Activated naive CD4-positive, alpha-beta T cell treated with anti-CD3 and anti-CD28 coated beads, Interleukin-2, amount 50 U/mL, for 16 hours (primary cell): ENCODE results near the gene CDKAL1.

Experiments
- DNase-seq: peaks from one replicate; pipeline ENCODE4 v3.0.0-alpha.2; 2020

The CDKAL1 gene

GRCh38 chr6:20684474-20684873 is 150.2 kb downstream of the CDKAL1 start:
- DNase-seq = no peak

DNA sequence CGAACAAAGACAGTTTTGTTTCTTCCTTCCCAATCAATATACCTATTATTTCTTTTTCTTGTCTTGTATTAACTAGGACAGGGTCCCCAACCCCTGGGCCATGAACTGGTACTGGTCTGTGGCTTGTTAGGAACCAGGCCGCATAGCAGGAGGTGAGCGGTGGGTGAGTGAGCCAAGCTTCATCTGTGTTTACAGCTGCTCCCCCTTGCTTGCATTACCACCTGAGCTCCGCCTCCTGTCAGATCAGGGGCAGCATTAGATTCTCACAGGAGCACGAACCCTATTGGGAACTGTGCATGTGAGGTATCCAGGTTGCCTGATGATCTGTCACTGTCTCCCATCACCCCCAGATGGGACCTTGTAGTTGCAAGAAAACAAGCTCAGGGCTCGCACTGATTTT is 151.9 kb downstream of the CDKAL1 start:
- DNase-seq = no peak

DNA sequence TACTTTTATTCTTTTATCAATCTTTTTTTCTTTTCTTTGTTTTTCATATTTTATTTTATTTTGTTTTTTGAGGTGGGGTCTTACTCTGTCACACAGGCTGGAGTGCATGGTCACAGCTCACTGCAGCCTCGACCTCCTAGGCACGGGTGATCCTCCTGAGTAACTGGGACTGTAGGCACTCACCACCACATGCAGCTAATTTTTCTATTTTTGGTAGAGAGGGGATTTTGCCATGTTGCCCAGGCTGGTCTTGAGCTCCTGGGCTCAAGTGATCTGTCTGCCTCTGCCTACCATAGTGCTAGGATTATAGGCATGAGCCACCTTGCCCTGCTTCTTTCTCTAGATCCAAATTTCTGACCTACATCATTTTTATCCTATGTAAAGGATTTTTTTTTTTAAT is 153.2 kb downstream of the CDKAL1 start:
- DNase-seq = no peak

- no peak for DNase-seq
These were observed 154.6 kb downstream of the CDKAL1 start for GRCh38 chr6:20688710-20689500.

- no peak for DNase-seq
These were observed 156.9 kb downstream of the CDKAL1 start for GRCh38 chr6:20691185-20691584.

DNA sequence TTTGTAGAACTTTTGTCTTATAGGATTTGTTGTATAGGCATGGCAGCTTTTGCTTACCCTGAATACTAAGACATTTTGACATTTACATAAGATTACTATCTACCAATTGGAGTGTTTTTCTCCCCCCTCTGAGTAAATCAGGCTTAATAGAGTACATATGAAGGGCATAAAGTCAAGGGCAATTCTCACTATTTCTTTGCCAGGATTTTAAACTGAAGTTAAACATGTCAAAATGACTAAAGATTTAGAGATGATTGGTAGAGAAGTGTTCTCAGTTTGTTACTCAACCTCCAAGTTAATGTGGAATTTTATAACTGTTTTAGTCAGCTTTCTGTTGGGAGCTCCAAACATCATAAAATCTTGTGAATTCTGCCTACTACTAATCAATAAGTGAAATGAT is 157.8 kb downstream of the CDKAL1 start:
- DNase-seq = no peak

DNA sequence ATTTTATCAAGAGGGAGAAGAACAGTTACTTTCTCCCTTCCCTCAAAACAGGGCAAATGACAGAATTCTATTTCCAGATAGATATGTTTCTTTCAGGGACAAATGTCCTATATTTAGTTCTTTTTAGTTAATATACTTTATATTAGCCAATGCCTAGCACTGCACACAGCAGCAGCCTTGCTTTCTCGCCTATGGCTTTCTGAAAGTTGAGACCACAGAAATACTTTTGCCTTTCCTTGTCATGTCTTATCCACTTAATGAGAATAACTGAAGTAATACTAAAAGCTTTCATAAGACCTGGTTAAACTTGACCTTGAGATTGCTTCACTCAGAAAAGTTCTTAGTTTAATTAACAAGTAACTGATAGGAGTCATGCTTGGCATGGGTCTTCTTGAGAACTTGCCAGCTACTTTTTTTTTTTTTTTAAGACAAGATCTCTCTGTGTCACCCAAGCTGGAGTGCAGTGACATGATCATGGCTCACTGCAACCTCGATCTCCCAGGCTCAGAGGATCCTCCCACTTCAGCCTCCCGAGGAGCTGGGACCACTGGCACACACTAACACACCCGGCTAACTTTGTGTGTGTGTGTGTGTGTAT is 159.3 kb downstream of the CDKAL1 start:
- DNase-seq = no peak

GRCh38 chr6:20696676-20697075 is 162.4 kb downstream of the CDKAL1 start:
- no peak for DNase-seq

DNA sequence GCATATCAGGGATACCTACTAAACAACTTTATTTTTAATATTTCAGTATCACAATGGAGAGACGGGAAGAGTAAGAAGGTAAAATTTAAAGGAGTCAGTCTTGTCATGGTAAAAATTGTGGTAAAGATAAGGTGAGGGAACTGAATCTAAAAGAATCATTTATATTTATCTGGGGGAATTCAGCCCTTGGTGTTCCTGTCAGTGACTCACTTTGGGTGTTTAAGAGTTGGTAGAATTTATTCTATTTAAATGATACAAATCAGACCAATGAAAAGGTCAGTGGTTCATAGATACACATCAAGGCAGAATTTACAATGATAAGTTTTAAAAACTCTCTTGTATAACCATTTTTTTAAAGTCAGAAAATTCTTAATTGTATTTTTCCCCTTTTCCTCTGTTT is 164.4 kb downstream of the CDKAL1 start:
- no peak for DNase-seq

DNA sequence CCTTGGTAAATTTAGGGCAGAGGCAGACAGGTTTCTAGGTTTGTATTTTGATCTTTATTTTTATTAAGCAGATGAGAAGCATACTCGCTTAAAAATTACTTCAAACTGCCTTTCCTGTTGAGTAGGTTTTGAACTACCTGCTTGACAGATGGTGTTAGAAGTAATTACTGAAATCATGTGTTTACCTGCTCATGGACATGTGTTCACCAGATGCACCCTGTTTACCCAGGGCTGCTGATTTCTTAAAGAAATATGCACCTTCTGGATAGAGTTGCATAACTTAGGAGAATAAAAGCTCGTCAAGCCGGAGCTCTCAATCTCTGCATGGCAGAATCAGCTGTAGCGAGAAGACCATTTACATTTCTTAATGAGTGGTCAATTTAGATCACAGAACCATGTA is 165.1 kb downstream of the CDKAL1 start:
- no peak for DNase-seq

DNA sequence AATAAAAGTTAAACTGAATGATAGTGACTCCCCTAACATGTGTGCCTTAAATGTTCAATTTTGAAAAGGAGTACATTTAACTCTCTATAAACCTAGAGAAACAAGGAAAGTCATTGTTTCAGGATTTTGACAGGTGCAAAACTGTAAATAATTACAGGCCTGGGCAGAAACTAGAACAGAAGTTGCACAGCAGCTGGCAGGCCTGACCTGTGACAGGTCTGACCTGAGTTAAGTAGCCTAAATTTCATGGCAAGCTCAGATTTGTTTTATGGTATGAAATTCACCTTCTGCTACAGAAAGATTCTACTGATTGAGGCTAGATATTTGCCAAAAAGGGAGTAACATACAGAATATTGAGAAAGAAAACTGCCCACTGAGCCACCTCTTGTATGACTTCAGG is 166.1 kb downstream of the CDKAL1 start:
- no peak for DNase-seq

DNA sequence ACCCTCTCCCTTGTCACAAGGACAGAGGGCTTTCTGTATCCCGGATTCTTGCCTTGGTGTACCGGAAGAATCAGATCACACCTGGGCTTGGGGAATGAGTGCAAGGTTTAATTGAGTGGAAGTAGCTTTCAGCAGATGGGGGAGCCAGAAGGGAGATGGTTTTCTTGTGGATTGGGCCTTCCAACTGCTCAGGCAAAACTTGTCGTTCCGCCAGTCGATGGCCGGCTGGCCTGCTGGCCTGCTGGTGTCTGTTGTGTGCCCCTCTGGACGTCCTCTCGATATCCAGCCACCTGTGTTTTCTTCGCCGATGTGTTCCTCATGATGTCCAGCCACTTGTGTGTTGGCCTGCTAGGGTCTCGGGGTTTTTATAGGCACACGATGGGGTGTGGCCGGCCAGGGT is 168.1 kb downstream of the CDKAL1 start:
- DNase-seq = no peak

DNA sequence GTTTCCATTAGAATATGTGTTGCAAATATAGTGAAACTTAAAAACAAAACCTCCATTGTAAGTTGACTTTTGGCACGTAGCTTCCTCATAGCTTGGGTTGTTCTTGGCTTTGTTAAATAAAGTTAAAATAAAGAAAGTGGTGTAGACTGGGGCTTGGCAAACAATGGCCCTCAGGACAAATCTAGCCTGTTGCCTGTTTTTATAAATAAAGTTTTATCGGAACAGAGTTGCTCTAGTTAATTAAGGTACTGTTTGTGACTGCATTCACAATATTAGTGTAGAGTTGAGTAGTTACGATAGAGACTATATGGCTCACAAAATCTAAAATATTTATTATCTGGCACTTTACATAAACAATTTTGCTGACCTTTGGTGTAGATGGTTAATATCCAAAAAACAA is 168.8 kb downstream of the CDKAL1 start:
- DNase-seq = no peak

DNA sequence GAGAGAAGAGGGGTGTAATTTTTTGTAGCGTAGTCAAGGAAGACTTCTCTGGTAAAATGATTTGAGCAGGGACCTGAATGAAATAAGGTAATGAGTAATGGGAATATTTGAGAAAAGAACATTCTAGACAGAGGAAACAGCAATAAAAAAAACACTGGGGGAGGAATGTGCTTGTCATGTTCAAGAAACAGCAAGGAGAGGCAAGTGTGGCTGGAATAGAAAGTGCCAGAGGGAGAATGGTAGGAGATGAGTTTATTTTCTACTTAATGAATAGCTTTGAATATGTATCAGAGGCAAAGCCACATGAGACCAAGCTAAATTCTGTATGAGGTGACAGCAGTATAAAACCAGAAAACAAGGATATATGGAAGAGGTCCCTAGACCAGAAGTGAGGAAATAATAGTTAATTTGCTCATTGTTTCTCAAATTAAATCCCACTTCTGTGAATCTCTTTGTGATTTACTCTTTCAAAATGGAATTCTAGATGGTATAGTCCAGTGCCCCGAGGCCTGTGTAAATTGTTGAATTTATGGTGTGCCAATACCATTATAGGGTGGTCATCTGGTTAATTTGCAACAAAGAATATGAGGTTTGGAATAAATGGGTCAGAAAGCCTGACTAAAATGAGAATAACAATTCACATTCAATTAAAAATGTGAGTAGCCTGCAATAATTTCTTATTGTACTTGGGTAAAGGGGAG is 170.2 kb downstream of the CDKAL1 start:
- no peak for DNase-seq

- no peak for DNase-seq
These were observed 171.5 kb downstream of the CDKAL1 start for GRCh38 chr6:20705741-20706140.

- DNase-seq = no peak
These were observed 172.1 kb downstream of the CDKAL1 start for GRCh38 chr6:20706238-20706938.

- DNase-seq = no peak
These were observed 172.8 kb downstream of the CDKAL1 start for GRCh38 chr6:20706939-20707485.

GRCh38 chr6:20707870-20708269 is 173.6 kb downstream of the CDKAL1 start:
- DNase-seq = no peak

- no peak for DNase-seq
These were observed 174.3 kb downstream of the CDKAL1 start for GRCh38 chr6:20708367-20709124.

GRCh38 chr6:20709451-20709850 is 175.2 kb downstream of the CDKAL1 start:
- no peak for DNase-seq

- no peak for DNase-seq
These were observed 176.1 kb downstream of the CDKAL1 start for GRCh38 chr6:20710341-20710740.

GRCh38 chr6:20711518-20711917 is 177.3 kb downstream of the CDKAL1 start:
- no peak for DNase-seq
